Stomach (tissue), 4 donors: ENCODE results near the gene FBXL5.

Source experiments
- POLR2AphosphoS5 ChIP-seq, 3 donors: sonication (generic); formaldehyde crosslinking; IDR thresholded peaks; one replicate each; pipeline ENCODE4 v1.6.1; 2016; ENCODE audit warnings: antibody characterized with exemption in 3 of 3
- TF ChIP-seq, protein P1 (sequence below), 7 experiments: fragments of 450-650 bp in 4 of 7; fragments of 200-600 bp in 3 of 7; sonication (generic) in 3 of 7; IDR thresholded peaks; one replicate each; pipeline ENCODE4 v1.5.1; 2016 to 2019; ENCODE audit warnings: antibody characterized with exemption in 7 of 7, control low read depth in 2 of 7, mild to moderate bottlenecking in 1 of 7

DNA sequence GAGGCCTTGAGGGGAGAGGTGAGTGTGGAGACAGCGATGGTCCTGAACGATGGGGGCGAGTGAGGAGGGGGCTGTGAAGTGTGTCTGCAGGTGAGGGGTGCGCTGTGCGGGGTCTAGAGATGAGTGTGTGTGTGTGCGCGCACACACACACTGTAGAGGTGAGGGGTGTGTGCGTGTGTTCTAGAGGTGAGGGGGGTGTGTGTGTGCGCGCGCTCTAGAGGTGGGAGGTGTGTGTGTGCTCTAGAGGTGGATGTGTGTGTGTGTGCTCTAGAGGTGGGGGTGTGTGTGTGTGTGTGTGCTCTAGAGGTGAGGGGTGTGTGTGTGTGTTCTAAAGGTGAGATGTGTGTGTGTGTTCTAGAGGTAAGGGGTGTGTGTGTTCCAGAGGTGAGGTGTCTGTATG, 48.3 kb upstream of the FBXL5 start:
- no peak for TF ChIP-seq POLR2AphosphoS5 (IDR thresholded peaks at IDR 0.05)
- TF ChIP-seq, protein P1, sequence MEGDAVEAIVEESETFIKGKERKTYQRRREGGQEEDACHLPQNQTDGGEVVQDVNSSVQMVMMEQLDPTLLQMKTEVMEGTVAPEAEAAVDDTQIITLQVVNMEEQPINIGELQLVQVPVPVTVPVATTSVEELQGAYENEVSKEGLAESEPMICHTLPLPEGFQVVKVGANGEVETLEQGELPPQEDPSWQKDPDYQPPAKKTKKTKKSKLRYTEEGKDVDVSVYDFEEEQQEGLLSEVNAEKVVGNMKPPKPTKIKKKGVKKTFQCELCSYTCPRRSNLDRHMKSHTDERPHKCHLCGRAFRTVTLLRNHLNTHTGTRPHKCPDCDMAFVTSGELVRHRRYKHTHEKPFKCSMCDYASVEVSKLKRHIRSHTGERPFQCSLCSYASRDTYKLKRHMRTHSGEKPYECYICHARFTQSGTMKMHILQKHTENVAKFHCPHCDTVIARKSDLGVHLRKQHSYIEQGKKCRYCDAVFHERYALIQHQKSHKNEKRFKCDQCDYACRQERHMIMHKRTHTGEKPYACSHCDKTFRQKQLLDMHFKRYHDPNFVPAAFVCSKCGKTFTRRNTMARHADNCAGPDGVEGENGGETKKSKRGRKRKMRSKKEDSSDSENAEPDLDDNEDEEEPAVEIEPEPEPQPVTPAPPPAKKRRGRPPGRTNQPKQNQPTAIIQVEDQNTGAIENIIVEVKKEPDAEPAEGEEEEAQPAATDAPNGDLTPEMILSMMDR (IDR thresholded peaks at IDR 0.05) = no peak
